Ureter (tissue), 1 donor: ENCODE data around the gene SP9. TPM values are rescaled to one million over a fixed set of nuclear protein-coding genes. Genes with fewer than 3 reads are reported as not detected.

Experiments used
- DNase-seq: peaks from one replicate; pipeline ENCODE4 v3.0.0-alpha.2; 2020; ENCODE audit warnings: low spot score
- total RNA-seq: library from RNA; stranded (reverse); gene quantifications from one replicate; pipeline ENCODE4 v1.2.4, GENCODE V29; 2023
- donor health status: DM: yes; HTN: yes; CAD: no.

SP9 gene
- total RNA-seq: 0.81 TPM

GRCh38 chr2:174334781-174335251, at the start of gene SP9:
SP9 (plus strand) TSS chr2:174334954; CDS start chr2:174335093, 139 bp downstream.
- DNase-seq: no peak

GRCh38 chr2:174286172-174286571, 48.6 kb upstream of the SP9 start:
- no peak for DNase-seq

- no peak for DNase-seq
Observed at GRCh38 chr2:174292908-174293307, 41.8 kb upstream of the SP9 start.

GRCh38 chr2:174300114-174300513, 34.6 kb upstream of the SP9 start:
- DNase-seq: no peak

- DNase-seq: no peak
Observed at GRCh38 chr2:174312581-174313234, 22.0 kb upstream of the SP9 start.

GRCh38 chr2:174322149-174322548, 12.6 kb upstream of the SP9 start:
- DNase-seq: no peak

GRCh38 chr2:174322746-174323145, 12.0 kb upstream of the SP9 start:
- no peak for DNase-seq

- DNase-seq: no peak
Observed at GRCh38 chr2:174324530-174324929, 10.2 kb upstream of the SP9 start.

GRCh38 chr2:174325373-174326160, 9.2 kb upstream of the SP9 start:
- no peak for DNase-seq

- DNase-seq: no peak
Observed at GRCh38 chr2:174326161-174327020, 8.4 kb upstream of the SP9 start.

GRCh38 chr2:174327021-174327840, 7.5 kb upstream of the SP9 start:
- no peak for DNase-seq

GRCh38 chr2:174327841-174328113, 7.0 kb upstream of the SP9 start:
- no peak for DNase-seq

- no peak for DNase-seq
Observed at GRCh38 chr2:174328114-174328960, 6.4 kb upstream of the SP9 start.

- DNase-seq: no peak
Observed at GRCh38 chr2:174328961-174329715, 5.6 kb upstream of the SP9 start.

GRCh38 chr2:174330945-174331594, 3.7 kb upstream of the SP9 start:
- DNase-seq: no peak

- DNase-seq: no peak
Observed at GRCh38 chr2:174331595-174332216, 3.0 kb upstream of the SP9 start.

- DNase-seq: no peak
Observed at GRCh38 chr2:174332217-174332963, 2.4 kb upstream of the SP9 start.

GRCh38 chr2:174333017-174333371, 1.8 kb upstream of the SP9 start:
- DNase-seq: no peak
